HG02571 (cell line): ENCODE data around the gene ST6GALNAC6.
"Not testable (repeated sequence)": the region's sequence is repeated elsewhere in the genome, so short reads cannot be mapped to it uniquely, and the experiment has no call there.

Experiments
- ATAC-seq: cut with Tn5 transposase; IDR thresholded peaks from one replicate; pipeline ENCODE4 v1.9.1; 2021; ENCODE audit warnings: mild to moderate bottlenecking, moderate library complexity; ENCODE audit not compliant: unreplicated experiment

Gene ST6GALNAC6

GRCh38 chr9:127841087-127841835 is 58.1 kb downstream of the ST6GALNAC6 start:
- no peak for ATAC-seq

- ATAC-seq: no peak
These were observed 60.9 kb downstream of the ST6GALNAC6 start for GRCh38 chr9:127838375-127839078.

- no peak for ATAC-seq
These were observed 62.1 kb downstream of the ST6GALNAC6 start for GRCh38 chr9:127837346-127837745.

GRCh38 chr9:127836561-127836960 is 62.8 kb downstream of the ST6GALNAC6 start:
- not testable (repeated sequence) for ATAC-seq

- no peak for ATAC-seq
These were observed 63.3 kb downstream of the ST6GALNAC6 start for GRCh38 chr9:127835991-127836516.
